HepG2 (cell line): ENCODE measurements around the gene TTC28.

Experiments
- ATF1 ChIP-seq: IDR thresholded peaks from 2 replicates; pipeline ENCODE4 v1.6.1; 2016; ENCODE audit warnings: mild to moderate bottlenecking, control low read depth
- CBX1 ChIP-seq: IDR thresholded peaks from one replicate; pipeline ENCODE4 v1.6.1; 2016; ENCODE audit warnings: antibody characterized with exemption, low read depth
- CREBL2 ChIP-seq: sonication (generic); formaldehyde crosslinking; IDR thresholded peaks from 2 replicates; pipeline ENCODE4 v1.8.1; 2023; ENCODE audit warnings: missing genetic modification reagents, mild to moderate bottlenecking, borderline replicate concordance
- DZIP1 ChIP-seq: sonication (generic); formaldehyde crosslinking; IDR thresholded peaks from 2 replicates; pipeline ENCODE4 v1.5.0; 2020; ENCODE audit warnings: mild to moderate bottlenecking, missing genetic modification reagents
- FLYWCH1 ChIP-seq: sonication (generic); formaldehyde crosslinking; IDR thresholded peaks from 2 replicates; pipeline ENCODE4 v1.8.1; 2023; ENCODE audit warnings: mild to moderate bottlenecking, missing genetic modification reagents
- MXD4 ChIP-seq: IDR thresholded peaks from 2 replicates; pipeline ENCODE4 v1.6.1; 2016; ENCODE audit warnings: mild to moderate bottlenecking, missing biosample characterization, missing genetic modification reagents
- NFE2L2 ChIP-seq: fragments of 150-350 bp; IDR thresholded peaks from 2 replicates; pipeline ENCODE4 v1.6.1; 2014; ENCODE audit warnings: low read length
- NR3C1 ChIP-seq: sonication (generic); formaldehyde crosslinking; IDR thresholded peaks from 2 replicates; pipeline ENCODE4 v1.4.0; 2020; ENCODE audit warnings: missing genetic modification reagents
- RERE ChIP-seq: IDR thresholded peaks from 2 replicates; pipeline ENCODE4 v1.6.1; 2016; ENCODE audit warnings: low read depth, missing genetic modification reagents, missing compliant biosample characterization
- REXO4 ChIP-seq: sonication (generic); formaldehyde crosslinking; IDR thresholded peaks from 2 replicates; pipeline ENCODE4 v1.8.0; 2022; ENCODE audit warnings: missing genetic modification reagents, mild to moderate bottlenecking, borderline replicate concordance
- ZBTB44 ChIP-seq: sonication (generic); formaldehyde crosslinking; IDR thresholded peaks from 2 replicates; pipeline ENCODE4 v1.4.0; 2020; ENCODE audit warnings: missing genetic modification reagents
- ZGPAT ChIP-seq: IDR thresholded peaks from 2 replicates; pipeline ENCODE4 v1.6.1; 2016; ENCODE audit warnings: mild to moderate bottlenecking

GRCh38 chr22:28629420-28630176 lies 50.0 kb downstream of the TTC28 start:
- TF ChIP-seq CREBL2 (no peak), RERE (CRISPR knock-in tag) (no peak), REXO4 (no peak), FLYWCH1 (no peak), ZBTB44 (CRISPR knock-in tag) (no peak), NFE2L2 (no peak), DZIP1 (CRISPR knock-in tag) (no peak), NR3C1 (CRISPR knock-in tag) (no peak), ATF1 (CRISPR knock-in tag) (no peak), ZGPAT (CRISPR knock-in tag) (no peak), MXD4 (CRISPR knock-in tag) (no peak), CBX1 (no peak)
